Astrocyte (in vitro differentiated cells and primary cell): Measurements from ENCODE around the gene STK11IP. TPM values are rescaled to one million over a fixed set of nuclear protein-coding genes. Genes with fewer than 3 reads are reported as not detected.

Experiments
- DNase-seq: peaks from one replicate; pipeline ENCODE4 v3.0.0-alpha.2; 2010; ENCODE audit warnings: low read depth
- FAIRE-seq: peaks from 2 replicates; lab custom pipeline; 2011; peaks lifted over from hg19 to GRCh38; lab: Jason Lieb, UNC
- H2AFZ ChIP-seq: 2 replicates; pipeline ENCODE4 v1.6.0; 2012; ENCODE audit warnings: low read depth, low read length, inconsistent platforms
- H3K27ac ChIP-seq: 2 replicates; pipeline ENCODE4 v1.5.1; 2011; ENCODE audit warnings: low read depth, low read length, inconsistent platforms
- H3K27me3 ChIP-seq: 2 replicates; pipeline ENCODE4 v1.6.0; 2011; ENCODE audit warnings: low read length, inconsistent platforms; ENCODE audit not compliant: insufficient read depth
- H3K36me3 ChIP-seq: 2 replicates; pipeline ENCODE4 v1.5.1; 2011; ENCODE audit warnings: low read length, inconsistent platforms; ENCODE audit not compliant: insufficient read depth
- H3K4me1 ChIP-seq: 2 replicates; pipeline ENCODE4 v1.5.1; 2011; ENCODE audit warnings: low read length, inconsistent platforms; ENCODE audit not compliant: insufficient read depth
- H3K4me2 ChIP-seq: 2 replicates; pipeline ENCODE4 v1.6.0; 2012; ENCODE audit warnings: low read length, inconsistent platforms
- H3K4me3 ChIP-seq: 2 replicates; pipeline ENCODE4 v1.5.1; 2011; ENCODE audit warnings: low read depth, mild to moderate bottlenecking, low read length, inconsistent platforms; ENCODE audit not compliant: insufficient read depth
- H3K79me2 ChIP-seq: 2 replicates; pipeline ENCODE4 v1.6.0; 2012; ENCODE audit warnings: mild to moderate bottlenecking, low read length, inconsistent platforms; ENCODE audit not compliant: insufficient read depth
- H3K9ac ChIP-seq: 2 replicates; pipeline ENCODE4 v1.6.0; 2012; ENCODE audit warnings: mild to moderate bottlenecking, low read length, inconsistent platforms
- H3K9me3 ChIP-seq: 2 replicates; pipeline ENCODE4 v1.5.1; 2012; ENCODE audit warnings: low read depth, mild to moderate bottlenecking, low read length, inconsistent platforms; ENCODE audit not compliant: insufficient read depth
- H4K20me1 ChIP-seq: 2 replicates; pipeline ENCODE4 v1.6.0; 2012; ENCODE audit warnings: low read length, inconsistent platforms; ENCODE audit not compliant: insufficient read depth
- H3K27ac Mint-ChIP-seq: one replicate; pipeline ENCODE4 v1.8.0; 2021; ENCODE audit warnings: mild to moderate bottlenecking, mixed read lengths; ENCODE audit not compliant: unreplicated experiment
- H3K27me3 Mint-ChIP-seq: one replicate; pipeline ENCODE4 v1.8.0; 2021; ENCODE audit warnings: low read depth, mixed read lengths; ENCODE audit not compliant: unreplicated experiment
- H3K36me3 Mint-ChIP-seq: one replicate; pipeline ENCODE4 v1.8.0; 2021; ENCODE audit warnings: low read depth, mixed read lengths; ENCODE audit not compliant: unreplicated experiment
- H3K4me1 Mint-ChIP-seq: one replicate; pipeline ENCODE4 v1.8.0; 2021; ENCODE audit warnings: low read depth, mixed read lengths; ENCODE audit not compliant: unreplicated experiment
- H3K4me3 Mint-ChIP-seq: one replicate; pipeline ENCODE4 v1.8.0; 2021; ENCODE audit warnings: mild to moderate bottlenecking, moderate library complexity, mixed read lengths; ENCODE audit not compliant: unreplicated experiment
- H3K9me3 Mint-ChIP-seq: one replicate; pipeline ENCODE4 v1.8.0; 2021; ENCODE audit warnings: mild to moderate bottlenecking, mixed read lengths; ENCODE audit not compliant: unreplicated experiment
- EZH2 ChIP-seq: IDR thresholded peaks from 2 replicates; pipeline ENCODE4 v1.6.1; 2012; ENCODE audit warnings: mild to moderate bottlenecking, low read length, inconsistent platforms; ENCODE audit not compliant: insufficient read depth
- total RNA-seq: library from RNA; stranded (reverse); gene quantifications from 2 replicates; pipeline ENCODE4 v1.2.1, GENCODE V29; 2021
- TF ChIP-seq, protein P1 (sequence below): IDR thresholded peaks from 2 replicates; pipeline ENCODE4 v1.5.1; 2011; ENCODE audit warnings: low read depth, mild to moderate bottlenecking, inconsistent platforms, low read length, moderate library complexity; ENCODE audit not compliant: insufficient read depth

Gene STK11IP
- total RNA-seq, 1 donor from 2014 or later = 24.9 TPM

DNA sequence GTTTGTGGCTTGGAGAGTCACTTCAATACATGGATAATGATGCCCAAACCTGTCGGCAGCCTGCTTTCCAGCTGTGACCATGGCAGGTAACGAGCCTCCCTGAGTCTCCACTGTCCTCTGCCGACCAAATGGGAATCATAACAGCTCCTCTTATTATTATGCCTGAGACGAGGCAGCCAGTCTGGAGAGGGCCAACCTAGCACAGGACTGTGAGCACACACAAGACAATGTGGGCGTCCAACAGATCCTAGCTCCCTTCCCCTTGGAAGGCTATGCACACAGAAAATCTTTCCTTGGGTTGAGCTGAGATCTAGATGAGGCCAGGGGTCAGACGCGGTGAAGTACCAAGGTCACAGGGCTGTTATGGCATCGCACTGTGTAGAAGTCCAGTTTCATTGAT lies 28.9 kb downstream of the STK11IP start:
- DNase-seq = no peak
- Histone ChIP-seq H3K4me2 (peak overlapping the region; percentile 89), H3K27me3 (peaks cover 4% of the 10 kb centered on the region), H3K4me1 (no peaks in the 10 kb centered on the region), H3K9me3 (no peaks in the 10 kb centered on the region), H4K20me1 (no peaks in the 10 kb centered on the region), H3K36me3 (no peaks in the 10 kb centered on the region), H3K9ac (no peak overlapping the region), H2AFZ (no peak overlapping the region), H3K4me3 (no peak overlapping the region), H3K27ac (no peak overlapping the region), H3K79me2 (peaks cover 8% of the 10 kb centered on the region)
- no peak for TF ChIP-seq EZH2
- TF ChIP-seq, protein P1, sequence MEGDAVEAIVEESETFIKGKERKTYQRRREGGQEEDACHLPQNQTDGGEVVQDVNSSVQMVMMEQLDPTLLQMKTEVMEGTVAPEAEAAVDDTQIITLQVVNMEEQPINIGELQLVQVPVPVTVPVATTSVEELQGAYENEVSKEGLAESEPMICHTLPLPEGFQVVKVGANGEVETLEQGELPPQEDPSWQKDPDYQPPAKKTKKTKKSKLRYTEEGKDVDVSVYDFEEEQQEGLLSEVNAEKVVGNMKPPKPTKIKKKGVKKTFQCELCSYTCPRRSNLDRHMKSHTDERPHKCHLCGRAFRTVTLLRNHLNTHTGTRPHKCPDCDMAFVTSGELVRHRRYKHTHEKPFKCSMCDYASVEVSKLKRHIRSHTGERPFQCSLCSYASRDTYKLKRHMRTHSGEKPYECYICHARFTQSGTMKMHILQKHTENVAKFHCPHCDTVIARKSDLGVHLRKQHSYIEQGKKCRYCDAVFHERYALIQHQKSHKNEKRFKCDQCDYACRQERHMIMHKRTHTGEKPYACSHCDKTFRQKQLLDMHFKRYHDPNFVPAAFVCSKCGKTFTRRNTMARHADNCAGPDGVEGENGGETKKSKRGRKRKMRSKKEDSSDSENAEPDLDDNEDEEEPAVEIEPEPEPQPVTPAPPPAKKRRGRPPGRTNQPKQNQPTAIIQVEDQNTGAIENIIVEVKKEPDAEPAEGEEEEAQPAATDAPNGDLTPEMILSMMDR = no peak
- H3K36me3 Mint-ChIP-seq = peaks cover 5% of the 10 kb centered on the region
- peaks cover 2% of the 10 kb centered on the region for H3K4me1 Mint-ChIP-seq
- no peak overlapping the region for H3K27ac Mint-ChIP-seq
- H3K4me3 Mint-ChIP-seq = peak overlapping the region; percentile 86
- H3K27me3 Mint-ChIP-seq = peaks cover 38% of the 10 kb centered on the region
- no peaks in the 10 kb centered on the region for H3K9me3 Mint-ChIP-seq
- no peak for FAIRE-seq

DNA sequence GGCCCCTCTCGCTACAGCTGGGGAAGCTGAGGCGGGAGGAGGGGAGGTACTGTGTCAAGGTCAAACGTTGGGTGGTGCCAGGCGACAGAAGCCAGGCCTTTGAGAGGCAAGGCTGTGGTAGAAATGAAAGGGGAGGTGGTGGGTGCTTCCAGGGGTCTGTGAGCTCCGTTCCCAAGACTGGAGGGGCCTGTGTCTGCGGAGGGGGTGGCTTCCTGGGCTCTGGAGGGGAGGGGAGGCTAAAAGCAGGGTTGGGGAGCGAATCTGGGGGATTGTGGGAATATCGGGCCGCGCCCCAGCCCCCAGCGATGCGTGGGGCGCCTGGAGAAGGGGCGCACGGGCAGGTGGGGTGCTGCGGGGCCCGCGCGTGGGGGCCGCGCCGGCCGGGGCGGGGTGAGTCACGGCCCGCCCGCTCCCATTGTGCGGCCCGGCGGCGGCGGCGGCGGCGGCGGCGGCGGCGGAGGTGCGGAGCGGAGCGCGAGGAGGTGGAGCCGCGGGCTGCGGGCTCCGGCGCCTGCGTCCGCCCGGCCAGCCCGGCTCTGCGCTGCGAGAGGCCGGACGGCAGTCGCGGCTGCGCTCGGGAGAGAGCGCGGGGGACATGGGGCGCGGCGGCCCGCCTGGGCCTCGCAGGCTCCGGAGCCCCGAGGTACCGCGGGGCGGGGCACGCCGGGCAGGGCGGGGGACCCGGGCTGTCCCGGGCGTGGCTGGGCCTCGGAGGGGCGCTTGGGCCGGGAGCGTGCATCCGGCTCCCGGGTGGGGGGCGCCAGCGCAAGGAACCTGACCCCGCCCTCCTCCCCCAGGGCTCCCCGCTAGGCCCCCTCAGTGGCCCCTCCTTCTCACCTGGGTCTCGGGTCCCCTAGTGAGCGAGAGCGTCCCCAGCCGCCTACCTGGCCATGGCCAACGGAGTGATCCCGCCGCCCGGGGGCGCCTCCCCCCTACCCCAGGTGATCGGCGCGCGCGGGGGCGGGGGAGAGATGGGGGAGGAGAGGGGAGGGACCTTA lies 29.7 kb downstream of the STK11IP start, which contains the start of gene SLC4A3:
SLC4A3 (plus strand) TSS at position 528 of the 998 bp plus-strand sequence; CDS start at position 891, 363 bp downstream.
- H3K9ac ChIP-seq = peak within 1 kb of the TSS; percentile 72

More for the DNA sequence above, 29.7 kb downstream of the STK11IP start, which contains the start of gene SLC4A3:
- Histone ChIP-seq H3K27ac (no peak within 1 kb of the TSS), H3K27me3 (no peaks in the 10 kb centered on the region), H3K4me3 (peak within 1 kb of the TSS; percentile 57), H3K9me3 (no peaks in the 10 kb centered on the region), H2AFZ (peak within 1 kb of the TSS; percentile 59), H3K79me2 (peaks cover 8% of the 10 kb centered on the region), H3K4me1 (no peaks in the 10 kb centered on the region), H3K36me3 (no peaks in the 10 kb centered on the region), H3K4me2 (peak within 1 kb of the TSS; percentile 89), H4K20me1 (no peaks in the 10 kb centered on the region)
- Mint-ChIP-seq H3K4me3 (peak within 1 kb of the TSS; percentile 86), H3K9me3 (no peaks in the 10 kb centered on the region), H3K36me3 (peaks cover 6% of the 10 kb centered on the region), H3K4me1 (peaks cover 2% of the 10 kb centered on the region), H3K27me3 (peaks cover 39% of the 10 kb centered on the region), H3K27ac (peak within 1 kb of the TSS; percentile 75)
- TF ChIP-seq, protein P1 = no peak
- TF ChIP-seq EZH2 = no peak
- FAIRE-seq = no peak
- no peak for DNase-seq
